ENCODE measurements around the gene GBP3.

DNA sequence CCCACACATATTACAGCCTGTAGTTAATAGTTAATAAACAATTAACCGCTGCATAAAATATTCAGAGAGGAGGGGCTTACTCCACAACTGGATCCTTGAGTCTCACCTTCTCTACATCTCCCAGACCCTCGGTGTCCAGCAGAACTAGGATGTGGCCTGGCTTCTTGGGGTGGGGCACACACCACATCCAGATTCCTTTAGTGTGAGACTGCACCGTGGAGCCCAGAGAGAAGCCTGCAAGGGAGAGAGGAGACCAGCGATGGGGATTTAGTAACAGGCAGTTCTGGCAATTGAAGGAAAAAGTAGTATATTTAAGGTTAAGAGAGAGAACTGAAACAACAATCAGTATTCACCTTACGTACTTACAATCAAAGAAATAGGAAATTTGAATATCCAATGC, 37.4 kb upstream of the GBP3 start:
- TF ChIP-seq CTCF (IDR thresholded peaks at IDR 0.05) (no peak), POLR2A (IDR thresholded peaks at IDR 0.05) (no peak)

Data from testis (tissue), 2 donors.